HCT116 (cell line): ENCODE results near the gene CDC42BPA. TPM values are rescaled to one million over a fixed set of nuclear protein-coding genes. Genes with fewer than 3 reads are reported as not detected.

Experiments used
- ATAC-seq: fragments of 200-7000 bp; cut with Tn5 transposase; 2 replicates; pipeline ENCODE4 v1.9.1; 2020; ENCODE audit warnings: mild to moderate bottlenecking, moderate library complexity
- BruUV-seq: library from RNA; stranded (reverse); fragments of 400-500 nt; replicated peaks from 2 replicates; lab custom pipeline; 2021; lab: Mats Ljungman, UMichigan
- CTCF ChIA-PET: fragments of 300-600 bp; sonication (Branson Sonifier 250); formaldehyde crosslinking; loops from one replicate; lab custom pipeline; 2021; ENCODE audit warnings: antibody characterized with exemption; lab: Charles Lee
- POLR2A ChIA-PET: fragments of 300-600, 350-600 bp; sonication (Branson Sonifier 250); formaldehyde crosslinking; loops from one replicate; lab custom pipeline; 2021; ENCODE audit warnings: antibody characterized with exemption; lab: Charles Lee
- RAD21 ChIA-PET, 2 experiments: fragments of 300-600 bp; sonication (Branson Sonifier 250); formaldehyde crosslinking; loops; one replicate each; lab custom pipeline; 2023; ENCODE audit warnings: low total read pairs in 2 of 2; ENCODE audit not compliant: uncharacterized antibody in 2 of 2, unreplicated experiment in 2 of 2, low non-redundant PET in 1 of 2; lab: Charles Lee
- DNase-seq: peaks from one replicate; pipeline ENCODE4 v3.0.0-alpha.2; 2010; ENCODE audit warnings: low read depth, low spot score
- H2AFZ ChIP-seq: fragments of 200-600 bp; shearing (Covaris generic), sonication (generic); 2 replicates; pipeline ENCODE4 v1.6.1; 2017; ENCODE audit warnings: low read depth, mixed run types, mixed read lengths, antibody characterized with exemption, low read length; ENCODE audit not compliant: poor library complexity, severe bottlenecking
- H3K27ac ChIP-seq: 2 replicates; pipeline ENCODE4 v1.5.1; 2012; ENCODE audit warnings: low read depth, low read length
- H3K27me3 ChIP-seq: fragments of 200-600 bp; sonication (generic); 2 replicates; pipeline ENCODE4 v1.6.1; 2016; ENCODE audit warnings: mixed run types, low read length, mixed read lengths; ENCODE audit not compliant: insufficient read depth
- H3K36me3 ChIP-seq, 2 experiments: fragments of 200-500 bp in 1 of 2; fragments of 200-600 bp in 1 of 2; sonication (Bioruptor generic) in 1 of 2; sonication (generic) in 1 of 2; 2 replicates each; pipeline versions ENCODE4 v1.5.1 to v1.6.1; 2014 to 2016; ENCODE audit warnings: low read length in 2 of 2, inconsistent platforms in 1 of 2, mixed read lengths in 1 of 2, mixed run types in 1 of 2; ENCODE audit not compliant: insufficient read depth in 2 of 2, control insufficient read depth in 1 of 2
- H3K4me1 ChIP-seq, 2 experiments: fragments of 200-600 bp in 1 of 2; sonication (generic) in 1 of 2; 2 replicates each; pipeline versions ENCODE4 v1.5.1 to v1.6.1; 2012 to 2017; ENCODE audit warnings: low read length in 2 of 2, inconsistent platforms in 1 of 2, mild to moderate bottlenecking in 1 of 2, mixed read lengths in 1 of 2, mixed run types in 1 of 2, moderate library complexity in 1 of 2; ENCODE audit not compliant: insufficient read depth in 2 of 2, control insufficient read depth in 1 of 2
- H3K4me2 ChIP-seq: fragments of 200-600 bp; sonication (generic); 2 replicates; pipeline ENCODE4 v1.6.1; 2017; ENCODE audit warnings: mixed run types, low read length, mixed read lengths
- H3K4me3 ChIP-seq, 2 experiments: fragments of 200-600 bp in 1 of 2; sonication (generic) in 1 of 2; replicated peaks in 1 of 2; 2 replicates each; pipeline ENCODE4 v1.5.1; 2011 to 2016; ENCODE audit warnings: low read length in 2 of 2, control low read depth in 1 of 2, low read depth in 1 of 2, mild to moderate bottlenecking in 1 of 2, mixed read lengths in 1 of 2, mixed run types in 1 of 2
- H3K79me2 ChIP-seq: fragments of 200-600 bp; sonication (generic); 2 replicates; pipeline ENCODE4 v1.6.1; 2017; ENCODE audit warnings: mild to moderate bottlenecking, mixed run types, low read length, moderate library complexity, mixed read lengths; ENCODE audit not compliant: insufficient read depth
- H3K9ac ChIP-seq: fragments of 200-600 bp; sonication (generic); 2 replicates; pipeline ENCODE4 v1.6.1; 2016; ENCODE audit warnings: low read length, mixed read lengths
- H3K9me2 ChIP-seq: fragments of 200-600 bp; sonication (generic), shearing (Covaris generic); 2 replicates; pipeline ENCODE4 v1.6.1; 2017; ENCODE audit warnings: mixed run types, mild to moderate bottlenecking, moderate library complexity; ENCODE audit not compliant: insufficient read depth
- H3K9me3 ChIP-seq, 2 experiments: fragments of 200-500 bp in 1 of 2; fragments of 200-600 bp in 1 of 2; sonication (Bioruptor generic) in 1 of 2; sonication (generic) in 1 of 2; 2 replicates each; pipeline ENCODE4 v1.6.1; 2014 to 2017; ENCODE audit warnings: low read length in 2 of 2, mixed read lengths in 2 of 2, inconsistent platforms in 1 of 2, low read depth in 1 of 2, mild to moderate bottlenecking in 1 of 2, mixed run types in 1 of 2, moderate library complexity in 1 of 2; ENCODE audit not compliant: control insufficient read depth in 1 of 2, insufficient read depth in 1 of 2
- H4K20me1 ChIP-seq: fragments of 200-600 bp; sonication (generic), shearing (Covaris generic); 2 replicates; pipeline ENCODE4 v1.6.1; 2017; ENCODE audit warnings: mixed run types, mild to moderate bottlenecking, moderate library complexity; ENCODE audit not compliant: insufficient read depth
- CEBPB ChIP-seq: IDR thresholded peaks from 2 replicates; pipeline ENCODE4 v1.6.1; 2012; ENCODE audit warnings: low read depth
- CTCF ChIP-seq, 3 experiments: fragments of 200-600 bp in 1 of 3; sonication (generic) in 1 of 3; IDR thresholded peaks in 2 of 3; conservative IDR thresholded peaks in 1 of 3; 2 replicates each; pipeline ENCODE4 v1.5.1; 2012 to 2017; ENCODE audit warnings: low read depth in 2 of 3, low read length in 2 of 3, antibody characterized with exemption in 1 of 3, borderline replicate concordance in 1 of 3, control low read depth in 1 of 3, mild to moderate bottlenecking in 1 of 3, mixed read lengths in 1 of 3, mixed run types in 1 of 3, moderate library complexity in 1 of 3; ENCODE audit not compliant: insufficient read depth in 1 of 3
- ELF1 ChIP-seq: IDR thresholded peaks from 2 replicates; pipeline ENCODE4 v1.6.1; 2012; ENCODE audit warnings: low read depth, borderline replicate concordance
- EZH2 ChIP-seq: fragments of 200-600 bp; sonication (generic); IDR thresholded peaks from 2 replicates; pipeline ENCODE4 v1.6.1; 2017; ENCODE audit warnings: antibody characterized with exemption, mixed run types
- EZH2phosphoT487 ChIP-seq: fragments of 200-600 bp; IDR thresholded peaks from 2 replicates; pipeline ENCODE4 v1.6.1; 2018; ENCODE audit warnings: antibody characterized with exemption, borderline replicate concordance
- FOSL1 ChIP-seq: IDR thresholded peaks from 2 replicates; pipeline ENCODE4 v1.6.1; 2012; ENCODE audit warnings: low read depth
- MAX ChIP-seq: IDR thresholded peaks from 2 replicates; pipeline ENCODE4 v1.6.1; 2012
- SIN3A ChIP-seq: IDR thresholded peaks from 2 replicates; pipeline ENCODE4 v1.6.1; 2012; ENCODE audit warnings: low read depth
- SRF ChIP-seq: IDR thresholded peaks from 2 replicates; pipeline ENCODE4 v1.6.1; 2012; ENCODE audit warnings: low read depth
- ZNF274 ChIP-seq: fragments of 200-500 bp; sonication (Bioruptor generic); IDR thresholded peaks from 2 replicates; pipeline ENCODE4 v1.6.1; 2014; ENCODE audit warnings: mild to moderate bottlenecking, low read depth, low read length, inconsistent platforms
- intact Hi-C: fragments of 100-400 bp; cut with micrococcal nuclease; formaldehyde crosslinking; loops from 2 replicates; pipeline ENCODE4 v1.10.0; 2022
- total RNA-seq: library from RNA; stranded (reverse); gene quantifications from one replicate; pipeline ENCODE4 v1.2.1, GENCODE V29; 2021; ENCODE audit not compliant: unreplicated experiment
- TF ChIP-seq, protein P1 (sequence below): IDR thresholded peaks from 2 replicates; pipeline ENCODE4 v1.6.1; 2012

The CDC42BPA gene
- total RNA-seq, 1 experiment from 2014 or later: 44.0 TPM

- CTCF ChIA-PET: no interaction called here
- no peaks in the 10 kb centered on the region for H3K9me2 ChIP-seq
- H3K27me3 ChIP-seq: no peaks in the 10 kb centered on the region
- no peak for TF ChIP-seq SRF
- no peak for TF ChIP-seq MAX
- TF ChIP-seq CTCF (IDR thresholded peaks at IDR 0.05 in 2 of 3, conservative IDR thresholded peaks at IDR 0.05 in 1 of 3; ENCODE audit: borderline replicate concordance in 1 of 3, insufficient read depth in 1 of 3, low read depth in 2 of 3, low read length in 2 of 3): no peak
- TF ChIP-seq FOSL1: no peak
- TF ChIP-seq SIN3A: no peak
- TF ChIP-seq CEBPB: no peak
- no peak for TF ChIP-seq ELF1
- TF ChIP-seq ZNF274: no peak
- no peak for TF ChIP-seq EZH2
- TF ChIP-seq, protein P1, sequence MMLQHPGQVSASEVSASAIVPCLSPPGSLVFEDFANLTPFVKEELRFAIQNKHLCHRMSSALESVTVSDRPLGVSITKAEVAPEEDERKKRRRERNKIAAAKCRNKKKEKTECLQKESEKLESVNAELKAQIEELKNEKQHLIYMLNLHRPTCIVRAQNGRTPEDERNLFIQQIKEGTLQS: no peak
- TF ChIP-seq EZH2phosphoT487: no peak
- ATAC-seq (no peak), DNase-seq (no peak)
- H3K36me3 ChIP-seq: no peaks in the 10 kb centered on the region
- POLR2A ChIA-PET: no interaction called here
- peak overlapping the region; percentile 83; the same call in 1 of the 2 replicates for H3K27ac ChIP-seq
- H3K9me3 ChIP-seq: no peaks in the 10 kb centered on the region
- H4K20me1 ChIP-seq: peaks cover 4% of the 10 kb centered on the region; the same call in 1 of the 2 replicates
- RAD21 ChIA-PET: no interaction called here
- H3K79me2 ChIP-seq: peaks cover 57% of the 10 kb centered on the region
- H3K4me2 ChIP-seq: peak overlapping the region; percentile 88
- intact Hi-C loops: loop anchor here (5.0 kb wide), 4 partner anchors 40 to 115 kb away; no protein-coding TSS in a partner anchor
- peak overlapping the region; percentile 80 for H3K9ac ChIP-seq
- H3K4me3 ChIP-seq: peak overlapping the region; percentile 75
- TSS peak; percentile 57 for BruUV-seq
- H3K4me1 ChIP-seq: peaks cover 7 to 38% of the 10 kb centered on the region in 2 experiments
- no peak overlapping the region for H2AFZ ChIP-seq
These were observed 1.3 kb downstream of the CDC42BPA start for GRCh38 chr1:227317011-227317451.
